IPS-18c (cell line): Measurements from ENCODE around the gene PCDHGA1.
"Not testable (repeated sequence)": the region's sequence is repeated elsewhere in the genome, so short reads cannot be mapped to it uniquely, and the experiment has no call there.

ENCODE experiments used
- H3K4me3 ChIP-seq: 2 replicates; pipeline ENCODE4 v1.7.0; 2013; ENCODE audit warnings: low read depth, mild to moderate bottlenecking, low read length, moderate library complexity; ENCODE audit not compliant: insufficient read depth
- H3K9me3 ChIP-seq: one replicate; pipeline ENCODE4 v1.6.1; 2013; ENCODE audit warnings: mild to moderate bottlenecking, low read length, moderate library complexity; ENCODE audit not compliant: control insufficient read depth, insufficient read depth

The PCDHGA1 gene

GRCh38 chr5:141393267-141393666 is 63.0 kb downstream of the PCDHGA1 start:
- peaks cover 20% of the 10 kb centered on the region for H3K9me3 ChIP-seq
- H3K4me3 ChIP-seq: no peak overlapping the region

DNA sequence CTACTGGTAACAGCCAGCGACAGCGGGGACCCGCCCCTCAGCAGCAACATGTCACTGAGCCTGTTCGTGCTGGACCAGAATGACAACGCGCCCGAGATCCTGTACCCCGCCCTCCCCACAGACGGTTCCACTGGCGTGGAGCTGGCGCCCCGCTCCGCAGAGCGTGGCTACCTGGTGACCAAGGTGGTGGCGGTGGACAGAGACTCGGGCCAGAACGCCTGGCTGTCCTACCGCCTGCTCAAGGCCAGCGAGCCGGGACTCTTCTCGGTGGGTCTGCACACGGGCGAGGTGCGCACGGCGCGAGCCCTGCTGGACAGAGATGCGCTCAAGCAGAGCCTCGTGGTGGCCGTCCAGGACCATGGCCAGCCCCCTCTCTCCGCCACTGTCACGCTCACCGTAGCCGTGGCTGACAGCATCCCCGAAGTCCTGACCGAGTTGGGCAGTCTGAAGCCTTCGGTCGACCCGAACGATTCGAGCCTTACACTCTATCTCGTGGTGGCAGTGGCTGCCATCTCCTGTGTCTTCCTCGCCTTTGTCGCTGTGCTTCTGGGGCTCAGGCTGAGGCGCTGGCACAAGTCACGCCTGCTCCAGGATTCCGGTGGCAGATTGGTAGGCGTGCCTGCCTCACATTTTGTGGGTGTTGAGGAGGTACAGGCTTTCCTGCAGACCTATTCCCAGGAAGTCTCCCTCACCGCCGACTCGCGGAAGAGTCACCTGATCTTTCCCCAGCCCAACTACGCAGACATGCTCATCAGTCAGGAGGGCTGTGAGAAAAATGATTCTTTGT is 64.3 kb downstream of the PCDHGA1 start:
- peaks cover 21% of the 10 kb centered on the region for H3K9me3 ChIP-seq
- not testable (repeated sequence) for H3K4me3 ChIP-seq

GRCh38 chr5:141397756-141398551 is 67.6 kb downstream of the PCDHGA1 start, which contains the start of gene PCDHGB5:
PCDHGB5 (plus strand) TSS chr5:141397947; CDS start chr5:141398128, 181 bp downstream.
- peak within 1 kb of the TSS; percentile 28; the same call in 1 of the 2 replicates for H3K4me3 ChIP-seq
- H3K9me3 ChIP-seq: peaks cover 25% of the 10 kb centered on the region

DNA sequence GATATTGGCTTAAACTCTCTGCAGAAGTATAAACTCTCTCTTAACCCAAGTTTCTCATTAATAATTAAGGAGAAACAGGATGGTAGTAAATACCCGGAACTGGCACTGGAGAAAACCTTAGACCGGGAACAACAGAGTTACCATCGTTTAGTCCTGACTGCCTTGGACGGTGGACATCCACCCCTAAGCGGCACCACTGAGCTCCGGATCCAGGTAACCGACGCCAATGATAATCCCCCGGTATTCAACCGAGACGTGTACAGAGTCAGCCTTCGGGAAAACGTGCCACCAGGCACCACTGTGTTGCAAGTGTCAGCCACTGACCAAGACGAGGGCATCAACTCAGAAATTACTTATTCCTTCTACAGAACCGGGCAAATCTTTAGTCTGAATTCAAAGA is 68.3 kb downstream of the PCDHGA1 start:
- Histone ChIP-seq H3K4me3 (no peak overlapping the region), H3K9me3 (peaks cover 19% of the 10 kb centered on the region)

DNA sequence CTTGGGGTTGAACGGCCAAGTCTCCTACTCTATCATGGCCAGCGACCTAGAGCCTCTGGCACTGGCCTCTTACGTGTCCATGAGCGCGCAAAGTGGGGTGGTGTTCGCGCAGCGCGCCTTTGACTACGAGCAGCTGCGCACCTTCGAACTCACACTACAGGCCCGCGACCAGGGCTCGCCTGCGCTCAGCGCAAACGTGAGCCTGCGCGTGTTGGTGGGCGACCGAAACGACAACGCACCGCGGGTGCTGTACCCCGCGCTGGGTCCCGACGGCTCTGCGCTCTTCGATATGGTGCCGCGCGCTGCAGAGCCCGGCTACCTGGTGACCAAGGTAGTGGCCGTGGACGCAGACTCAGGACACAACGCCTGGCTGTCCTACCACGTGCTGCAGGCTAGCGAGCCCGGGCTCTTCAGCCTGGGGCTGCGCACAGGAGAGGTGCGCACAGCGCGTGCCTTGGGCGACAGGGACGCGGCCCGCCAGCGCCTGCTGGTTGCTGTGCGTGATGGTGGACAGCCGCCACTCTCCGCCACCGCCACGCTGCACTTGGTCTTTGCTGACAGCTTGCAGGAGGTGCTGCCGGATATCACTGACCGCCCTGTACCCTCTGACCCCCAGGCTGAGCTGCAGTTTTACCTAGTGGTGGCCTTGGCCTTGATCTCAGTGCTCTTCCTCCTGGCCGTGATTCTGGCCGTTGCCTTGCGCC is 69.4 kb downstream of the PCDHGA1 start:
- Histone ChIP-seq H3K4me3 (no peak overlapping the region), H3K9me3 (peaks cover 15% of the 10 kb centered on the region)

- Histone ChIP-seq H3K9me3 (peaks cover 15% of the 10 kb centered on the region), H3K4me3 (no peak within 1 kb of the TSS)
These were observed 72.4 kb downstream of the PCDHGA1 start, which contains the start of gene PCDHGA9 for GRCh38 chr5:141402553-141403243. PCDHGA9 (plus strand) TSS chr5:141402778; CDS start chr5:141402953, 175 bp downstream.

- peaks cover 13% of the 10 kb centered on the region for H3K9me3 ChIP-seq
These were observed 73.1 kb downstream of the PCDHGA1 start for GRCh38 chr5:141403387-141403786.

DNA sequence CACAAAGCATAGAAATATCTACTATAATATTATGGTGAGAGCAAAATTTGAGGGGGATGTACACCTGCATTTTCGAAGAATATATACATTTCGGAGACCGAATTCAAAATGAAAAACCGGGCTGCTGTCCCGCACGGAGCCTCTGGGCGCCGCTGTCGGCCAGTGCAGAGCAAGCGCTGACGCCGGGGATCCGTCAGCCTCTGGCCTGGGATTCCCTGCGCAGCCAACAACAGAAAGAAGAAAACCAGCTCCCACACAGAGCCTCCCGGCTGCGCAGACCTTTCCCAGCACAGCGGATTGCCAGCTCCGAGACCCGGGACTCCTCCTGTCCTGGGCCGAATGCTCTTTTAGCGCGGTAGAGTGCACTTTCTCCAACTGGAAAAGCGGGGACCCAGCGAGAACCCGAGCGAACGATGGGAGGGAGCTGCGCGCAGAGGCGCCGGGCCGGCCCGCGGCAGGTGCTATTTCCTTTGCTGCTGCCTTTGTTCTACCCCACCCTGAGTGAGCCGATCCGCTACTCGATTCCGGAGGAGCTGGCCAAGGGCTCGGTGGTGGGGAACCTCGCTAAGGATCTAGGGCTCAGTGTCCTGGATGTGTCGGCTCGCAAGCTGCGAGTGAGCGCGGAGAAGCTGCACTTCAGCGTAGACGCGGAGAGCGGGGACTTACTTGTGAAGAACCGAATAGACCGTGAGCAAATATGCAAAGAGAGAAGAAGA is 77.6 kb downstream of the PCDHGA1 start, which contains the start of gene PCDHGB6:
Gene PCDHGB6 (plus strand): TSS at position 232 of the 716 bp plus-strand sequence. CDS start 182 bp downstream, at position 414.
- peak within 1 kb of the TSS; percentile 73 for H3K4me3 ChIP-seq
- H3K9me3 ChIP-seq: not testable (repeated sequence)

More at GRCh38 chr5:141403387-141403786, 73.1 kb downstream of the PCDHGA1 start:
- no peak overlapping the region for H3K4me3 ChIP-seq

- Histone ChIP-seq H3K9me3 (peaks cover 3% of the 10 kb centered on the region), H3K4me3 (no peak overlapping the region)
These were observed 79.4 kb downstream of the PCDHGA1 start for GRCh38 chr5:141409598-141410306.

- Histone ChIP-seq H3K4me3 (no peak overlapping the region), H3K9me3 (peaks cover 4% of the 10 kb centered on the region)
These were observed 81.3 kb downstream of the PCDHGA1 start for GRCh38 chr5:141411575-141411974.

DNA sequence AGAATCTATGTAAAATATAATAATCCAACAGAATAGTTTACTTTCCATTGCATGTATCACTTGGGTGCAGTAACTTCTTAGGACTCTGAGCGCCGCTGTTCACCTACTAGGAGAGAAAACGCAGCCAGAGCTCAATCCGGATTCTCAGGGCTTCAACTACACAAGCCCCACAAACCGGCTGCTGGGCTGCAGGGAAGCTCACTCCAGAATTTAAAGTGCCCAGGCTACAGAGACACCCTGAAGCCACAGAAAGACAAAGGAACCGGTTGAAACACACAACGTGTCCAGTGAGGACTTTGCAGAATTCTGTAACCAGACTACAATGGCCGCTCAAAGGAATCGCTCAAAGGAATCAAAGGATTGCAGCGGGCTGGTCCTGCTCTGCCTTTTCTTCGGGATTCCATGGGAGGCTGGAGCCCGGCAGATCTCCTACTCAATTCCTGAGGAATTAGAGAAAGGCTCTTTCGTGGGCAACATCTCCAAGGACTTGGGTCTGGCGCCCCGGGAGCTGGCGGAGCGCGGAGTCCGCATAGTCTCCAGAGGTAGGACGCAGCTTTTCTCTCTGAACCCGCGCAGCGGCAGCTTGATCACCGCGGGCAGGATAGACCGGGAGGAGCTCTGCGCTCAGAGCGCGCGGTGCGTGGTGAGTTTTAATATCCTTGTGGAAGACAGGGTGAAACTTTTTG is 82.7 kb downstream of the PCDHGA1 start, which contains the start of gene PCDHGA10:
Gene PCDHGA10 (plus strand): TSS at position 134 of the 686 bp plus-strand sequence. CDS start 189 bp downstream, at position 323.
- peaks cover 4% of the 10 kb centered on the region for H3K9me3 ChIP-seq
- peak within 1 kb of the TSS; percentile 29; the same call in 1 of the 2 replicates for H3K4me3 ChIP-seq

- H3K4me3 ChIP-seq: peak overlapping the region; percentile 6; the same call in 1 of the 2 replicates
These were observed 83.3 kb downstream of the PCDHGA1 start for GRCh38 chr5:141413540-141414069.

DNA sequence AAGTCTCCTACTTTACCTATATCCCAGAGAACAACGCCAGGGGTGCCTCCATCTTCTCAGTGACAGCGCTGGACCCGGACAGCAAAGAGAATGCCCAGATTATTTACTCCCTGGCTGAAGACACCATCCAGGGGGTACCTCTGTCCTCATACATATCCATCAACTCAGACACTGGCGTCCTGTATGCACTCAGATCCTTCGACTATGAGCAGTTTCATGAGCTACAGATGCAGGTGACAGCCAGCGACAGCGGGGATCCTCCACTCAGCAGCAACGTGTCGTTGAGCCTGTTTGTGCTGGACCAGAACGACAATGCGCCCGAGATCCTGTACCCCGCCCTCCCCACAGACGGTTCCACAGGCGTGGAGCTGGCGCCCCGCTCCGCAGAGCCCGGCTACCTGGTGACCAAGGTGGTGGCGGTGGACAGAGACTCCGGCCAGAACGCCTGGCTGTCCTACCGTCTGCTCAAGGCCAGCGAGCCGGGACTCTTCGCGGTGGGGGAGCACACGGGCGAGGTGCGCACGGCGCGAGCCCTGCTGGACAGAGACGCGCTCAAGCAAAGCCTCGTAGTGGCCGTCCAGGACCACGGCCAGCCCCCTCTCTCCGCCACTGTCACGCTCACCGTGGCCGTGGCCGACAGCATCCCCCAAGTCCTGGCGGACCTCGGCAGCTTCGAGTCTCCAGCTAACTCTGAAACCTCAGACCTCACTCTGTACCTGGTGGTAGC is 84.4 kb downstream of the PCDHGA1 start:
- not testable (repeated sequence) for H3K4me3 ChIP-seq
- H3K9me3 ChIP-seq: peaks cover 15% of the 10 kb centered on the region

More at GRCh38 chr5:141413540-141414069, 83.3 kb downstream of the PCDHGA1 start:
- peaks cover 7% of the 10 kb centered on the region for H3K9me3 ChIP-seq

DNA sequence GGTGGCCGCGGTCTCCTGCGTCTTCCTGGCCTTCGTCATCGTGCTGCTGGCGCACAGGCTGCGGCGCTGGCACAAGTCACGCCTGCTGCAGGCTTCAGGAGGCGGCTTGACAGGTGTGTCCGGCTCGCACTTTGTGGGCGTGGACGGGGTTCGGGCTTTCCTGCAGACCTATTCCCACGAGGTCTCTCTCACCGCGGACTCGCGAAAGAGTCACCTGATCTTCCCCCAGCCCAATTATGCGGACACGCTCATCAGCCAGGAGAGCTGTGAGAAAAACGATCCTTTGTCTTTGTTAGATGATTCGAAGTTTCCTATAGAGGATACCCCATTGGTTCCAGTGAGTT is 84.9 kb downstream of the PCDHGA1 start:
- H3K9me3 ChIP-seq: peaks cover 17% of the 10 kb centered on the region
- H3K4me3 ChIP-seq: not testable (repeated sequence)
